HepG2 (cell line): ENCODE data around the gene VAMP5. TPM values are rescaled to one million over a fixed set of nuclear protein-coding genes. Genes with fewer than 3 reads are reported as not detected.
A peak's percentile ranks its signal among the peaks of the same experiment; 100 is the strongest.

Source experiments
- ATAC-seq: fragments of 200-7000 bp; cut with Tn5 transposase; 3 replicates; pipeline ENCODE4 v1.9.1; 2020; ENCODE audit warnings: mild to moderate bottlenecking, moderate library complexity
- BruUV-seq: library from RNA; stranded (reverse); fragments of 400-500 nt; replicated peaks from 2 replicates; lab custom pipeline; 2021; lab: Mats Ljungman, UMichigan
- CTCF ChIA-PET: fragments of 300-600 bp; formaldehyde crosslinking; extraction: SDS; loops from one replicate; lab custom pipeline; 2021; ENCODE audit warnings: low total read pairs, inconsistent platforms, low intra/inter-chr PET ratio; lab: Yijun Ruan, JAX
- POLR2A ChIA-PET: fragments of 350-600 bp; sonication (Branson Sonifier 250); formaldehyde crosslinking; loops from one replicate; lab custom pipeline; 2020; ENCODE audit warnings: antibody characterized with exemption, inconsistent platforms; lab: Yijun Ruan, JAX
- DNase-seq: peaks from one replicate; pipeline ENCODE4 v3.0.0-alpha.2; 2015; ENCODE audit warnings: low spot score
- FAIRE-seq: peaks from 3 replicates; lab custom pipeline; 2011; peaks lifted over from hg19 to GRCh38; lab: Jason Lieb, UNC
- H2AFZ ChIP-seq: one replicate; pipeline ENCODE4 v1.6.1; 2011; ENCODE audit warnings: low read length, inconsistent platforms
- H3K27ac ChIP-seq: fragments of 300-600 bp; 3 replicates; pipeline ENCODE4 v1.8.0; 2011; ENCODE audit warnings: mixed run types, mild to moderate bottlenecking, mixed read lengths, low read length, inconsistent platforms; ENCODE audit not compliant: insufficient read depth; ENCODE audit errors: extremely low read length
- H3K27me3 ChIP-seq, 2 experiments: fragments of 200-600 bp in 1 of 2; 2 replicates in 1 of 2; 3 replicates in 1 of 2; pipeline versions ENCODE4 v1.6.0 to v1.8.0; 2011; ENCODE audit warnings: low read length in 2 of 2, mild to moderate bottlenecking in 2 of 2, moderate library complexity in 2 of 2, inconsistent platforms in 1 of 2; ENCODE audit not compliant: insufficient read depth in 2 of 2, control insufficient read depth in 1 of 2
- H3K36me3 ChIP-seq, 2 experiments: fragments of 200-600 bp in 1 of 2; replicated peaks in 1 of 2; 2 replicates in 1 of 2; 3 replicates in 1 of 2; pipeline versions ENCODE4 v1.5.1 to v1.8.0; 2011; ENCODE audit warnings: low read length in 2 of 2, inconsistent platforms in 1 of 2; ENCODE audit not compliant: insufficient read depth in 2 of 2, control insufficient read depth in 1 of 2
- H3K4me1 ChIP-seq: 2 replicates; pipeline ENCODE4 v1.5.1; 2012; ENCODE audit warnings: low read length, inconsistent platforms; ENCODE audit not compliant: insufficient read depth
- H3K4me2 ChIP-seq: 2 replicates; pipeline ENCODE4 v1.6.0; 2011; ENCODE audit warnings: low read depth, low read length, inconsistent platforms
- H3K4me3 ChIP-seq, 3 experiments: fragments of 200-600 bp in 1 of 3; sonication (generic), shearing (Covaris generic) in 1 of 3; replicated peaks in 1 of 3; 2 replicates each; pipeline ENCODE4 v1.5.1; 2011 to 2016; ENCODE audit warnings: low read length in 3 of 3, inconsistent platforms in 2 of 3, low read depth in 2 of 3, mild to moderate bottlenecking in 2 of 3, control low read depth in 1 of 3, mixed read lengths in 1 of 3; ENCODE audit not compliant: insufficient read depth in 1 of 3
- H3K79me2 ChIP-seq: one replicate; pipeline ENCODE4 v1.6.1; 2011; ENCODE audit warnings: low read length, inconsistent platforms; ENCODE audit not compliant: insufficient read depth
- H3K9ac ChIP-seq: 2 replicates; pipeline ENCODE4 v1.6.0; 2011; ENCODE audit warnings: mild to moderate bottlenecking, low read depth, low read length, inconsistent platforms; ENCODE audit not compliant: insufficient read depth
- H3K9me3 ChIP-seq: 2 replicates; pipeline ENCODE4 v1.5.1; 2012; ENCODE audit warnings: mild to moderate bottlenecking, low read length
- H4K20me1 ChIP-seq: 2 replicates; pipeline ENCODE4 v1.6.0; 2011; ENCODE audit warnings: inconsistent platforms, mild to moderate bottlenecking, low read length, moderate library complexity; ENCODE audit not compliant: insufficient read depth
- BRCA1 ChIP-seq: sonication (generic); formaldehyde crosslinking; IDR thresholded peaks from 2 replicates; pipeline ENCODE4 v1.4.0; 2020; ENCODE audit warnings: missing genetic modification reagents
- CENPT ChIP-seq: sonication (generic); formaldehyde crosslinking; IDR thresholded peaks from 2 replicates; pipeline ENCODE4 v1.8.0; 2022; ENCODE audit warnings: low read depth, mild to moderate bottlenecking, moderate library complexity, missing genetic modification reagents
- KMT2B ChIP-seq: IDR thresholded peaks from 2 replicates; pipeline ENCODE4 v1.6.1; 2016; ENCODE audit warnings: missing genetic modification reagents, missing compliant biosample characterization
- SIN3B ChIP-seq: fragments of 150-350 bp; IDR thresholded peaks from 2 replicates; pipeline ENCODE4 v1.6.1; 2014; ENCODE audit warnings: low read length
- SP4 ChIP-seq: sonication (generic); formaldehyde crosslinking; IDR thresholded peaks from 2 replicates; pipeline ENCODE4 v1.8.1; 2023; ENCODE audit warnings: mild to moderate bottlenecking, missing genetic modification reagents
- ZBTB42 ChIP-seq: sonication (generic); formaldehyde crosslinking; IDR thresholded peaks from 2 replicates; pipeline ENCODE4 v1.5.0; 2020; ENCODE audit warnings: mild to moderate bottlenecking, missing genetic modification reagents
- ZNF563 ChIP-seq: sonication (generic); formaldehyde crosslinking; IDR thresholded peaks from 2 replicates; pipeline ENCODE4 v1.8.0; 2022; ENCODE audit warnings: mild to moderate bottlenecking, moderate library complexity, missing genetic modification reagents
- ZNF569 ChIP-seq: sonication (generic); formaldehyde crosslinking; IDR thresholded peaks from 2 replicates; pipeline ENCODE4 v1.5.0; 2020; ENCODE audit warnings: mild to moderate bottlenecking, missing genetic modification reagents, moderate library complexity, borderline replicate concordance
- WGBS: methylation state at CpG from one replicate; pipeline ENCODE4 v1.1.6; 2017; ENCODE audit warnings: low lambda C conversion rate; 5-methylcytosine and 5-hydroxymethylcytosine counted together
- in situ Hi-C: cut with HindIII; loops from 2 replicates; pipeline ENCODE4 v1.10.0; 2017; ENCODE audit warnings: low pct_unique_long_range_greater_than_20kb; ENCODE audit not compliant: extremely low pct_ligation_motif_present
- intact Hi-C: fragments of 100-400 bp; cut with micrococcal nuclease; formaldehyde crosslinking; loops from one replicate; pipeline ENCODE4 v1.10.0; 2022; ENCODE audit not compliant: unreplicated experiment
- polyA plus RNA-seq, 8 experiments: library from polyadenylated mRNA; depleted of rRNA in 3 of 8; stranded (reverse) in 7 of 8; unstranded in 1 of 8; fragments of >200 nt; fragmentation: Illumina TruSeq in 4 of 8; extraction: Trizol in 4 of 8; gene quantifications; 2 replicates each; pipeline versions ENCODE4 v1.2.1 to v1.2.3, GENCODE V29; 2011 to 2016; ENCODE audit warnings: low read depth in 4 of 8, missing spikeins in 1 of 8, mixed read lengths in 1 of 8; ENCODE audit not compliant: insufficient read depth in 1 of 8
- total RNA-seq, 5 experiments: library from RNA; depleted of rRNA; stranded (reverse); fragments of >200 nt; fragmentation: Illumina TruSeq; extraction: Trizol; gene quantifications; 2 replicates each; pipeline ENCODE4 v1.2.3, GENCODE V29; 2016; ENCODE audit warnings: low read depth in 1 of 5
- TF ChIP-seq, protein P1 (sequence below): sonication (generic); formaldehyde crosslinking; IDR thresholded peaks from 2 replicates; pipeline ENCODE4 v1.4.0; 2020; ENCODE audit warnings: mild to moderate bottlenecking, missing genetic modification reagents
- TF ChIP-seq, protein P2 (sequence below): sonication (generic); formaldehyde crosslinking; IDR thresholded peaks from 2 replicates; pipeline ENCODE4 v1.5.0; 2020; ENCODE audit warnings: missing genetic modification reagents
- TF ChIP-seq, protein P3 (sequence below): sonication (generic); formaldehyde crosslinking; IDR thresholded peaks from 2 replicates; pipeline ENCODE4 v1.4.0; 2020; ENCODE audit warnings: mild to moderate bottlenecking, missing genetic modification reagents
- TF ChIP-seq, protein P4 (sequence below): sonication (generic); formaldehyde crosslinking; IDR thresholded peaks from 2 replicates; pipeline ENCODE4 v1.4.0; 2020; ENCODE audit warnings: missing genetic modification reagents
- TF ChIP-seq, protein P5 (sequence below): sonication (generic); formaldehyde crosslinking; IDR thresholded peaks from 2 replicates; pipeline ENCODE4 v1.8.1; 2023; ENCODE audit warnings: mild to moderate bottlenecking, missing genetic modification reagents

Gene VAMP5
- total and polyA plus RNA-seq, 2 of the 13 experiments (the other 11 are each of a cell fraction or from before 2014, with no cell fraction given): 7.2 to 56.7 TPM

DNA sequence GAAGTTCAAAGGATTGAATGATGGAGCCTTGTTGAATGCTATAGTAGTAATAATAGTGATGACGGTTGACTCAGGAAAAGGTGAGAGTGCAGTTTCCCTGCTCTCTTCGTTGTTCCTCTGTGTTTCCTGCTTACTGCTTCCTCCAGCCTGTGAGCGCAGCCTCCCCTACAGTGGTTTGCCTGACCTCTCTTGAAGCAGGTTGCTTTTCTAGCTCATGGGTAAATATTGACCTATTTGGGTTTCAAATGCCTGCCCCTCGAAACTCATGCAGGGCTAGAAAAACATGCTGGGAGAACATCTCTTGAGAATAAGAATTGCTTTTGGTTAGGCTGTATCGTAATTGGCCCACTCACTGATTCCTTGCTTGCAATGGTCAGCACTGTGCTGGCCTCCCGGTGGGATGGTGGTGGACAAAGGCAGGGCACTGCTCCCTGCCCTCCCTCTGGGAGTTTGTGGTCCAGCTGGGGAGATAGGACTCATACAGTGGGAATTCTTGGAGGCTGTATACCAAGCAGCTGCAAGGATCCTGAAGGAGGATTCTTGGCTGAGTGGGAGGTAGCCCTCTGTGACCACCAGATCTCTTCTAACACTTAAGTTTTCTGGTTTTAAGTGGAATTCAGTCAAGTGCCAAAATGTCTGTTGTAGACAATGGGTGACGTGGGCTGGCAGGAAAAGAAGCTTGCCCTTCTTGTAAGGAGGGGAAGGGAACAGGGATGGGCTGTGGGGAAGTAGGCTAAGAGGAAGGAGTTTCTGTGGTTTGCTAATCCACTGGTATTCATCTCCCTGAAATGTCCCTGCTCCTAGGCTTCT lies 6.0 kb downstream of the VAMP5 start (continued):
- TF ChIP-seq, protein P1, sequence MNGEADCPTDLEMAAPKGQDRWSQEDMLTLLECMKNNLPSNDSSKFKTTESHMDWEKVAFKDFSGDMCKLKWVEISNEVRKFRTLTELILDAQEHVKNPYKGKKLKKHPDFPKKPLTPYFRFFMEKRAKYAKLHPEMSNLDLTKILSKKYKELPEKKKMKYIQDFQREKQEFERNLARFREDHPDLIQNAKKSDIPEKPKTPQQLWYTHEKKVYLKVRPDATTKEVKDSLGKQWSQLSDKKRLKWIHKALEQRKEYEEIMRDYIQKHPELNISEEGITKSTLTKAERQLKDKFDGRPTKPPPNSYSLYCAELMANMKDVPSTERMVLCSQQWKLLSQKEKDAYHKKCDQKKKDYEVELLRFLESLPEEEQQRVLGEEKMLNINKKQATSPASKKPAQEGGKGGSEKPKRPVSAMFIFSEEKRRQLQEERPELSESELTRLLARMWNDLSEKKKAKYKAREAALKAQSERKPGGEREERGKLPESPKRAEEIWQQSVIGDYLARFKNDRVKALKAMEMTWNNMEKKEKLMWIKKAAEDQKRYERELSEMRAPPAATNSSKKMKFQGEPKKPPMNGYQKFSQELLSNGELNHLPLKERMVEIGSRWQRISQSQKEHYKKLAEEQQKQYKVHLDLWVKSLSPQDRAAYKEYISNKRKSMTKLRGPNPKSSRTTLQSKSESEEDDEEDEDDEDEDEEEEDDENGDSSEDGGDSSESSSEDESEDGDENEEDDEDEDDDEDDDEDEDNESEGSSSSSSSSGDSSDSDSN (CRISPR knock-in tag): peak; percentile 46; the same call in 1 of the 2 replicates
- TF ChIP-seq ZNF563: no peak
- TF ChIP-seq, protein P2, sequence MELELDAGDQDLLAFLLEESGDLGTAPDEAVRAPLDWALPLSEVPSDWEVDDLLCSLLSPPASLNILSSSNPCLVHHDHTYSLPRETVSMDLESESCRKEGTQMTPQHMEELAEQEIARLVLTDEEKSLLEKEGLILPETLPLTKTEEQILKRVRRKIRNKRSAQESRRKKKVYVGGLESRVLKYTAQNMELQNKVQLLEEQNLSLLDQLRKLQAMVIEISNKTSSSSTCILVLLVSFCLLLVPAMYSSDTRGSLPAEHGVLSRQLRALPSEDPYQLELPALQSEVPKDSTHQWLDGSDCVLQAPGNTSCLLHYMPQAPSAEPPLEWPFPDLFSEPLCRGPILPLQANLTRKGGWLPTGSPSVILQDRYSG: no peak

DNA sequence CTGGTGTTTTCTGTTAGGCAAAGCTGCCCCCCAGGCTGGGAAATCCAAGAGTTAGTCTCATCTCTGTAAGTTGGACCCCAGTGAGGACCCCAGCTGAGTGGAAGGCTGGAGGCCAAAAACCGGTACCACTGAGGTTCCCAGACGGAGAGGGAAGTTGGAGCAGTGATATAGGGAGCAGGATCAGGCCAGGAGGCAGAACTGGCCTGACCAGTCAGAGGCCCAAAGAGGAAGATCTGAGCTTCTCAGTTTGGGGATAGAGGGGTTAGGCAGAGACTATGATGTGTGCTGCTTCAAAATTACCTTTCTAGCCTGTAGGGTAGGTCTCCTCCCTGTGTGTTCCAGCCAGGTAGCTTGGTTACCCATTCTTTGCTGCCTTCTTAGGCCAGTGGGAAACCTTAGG lies 6.7 kb downstream of the VAMP5 start:
- 0 out of 2 replicates have a peak overlapping the region, but pooled peaks have one; percentile 18 for H3K9ac ChIP-seq
- no peak for DNase-seq
- ChIA-PET POLR2A (interaction anchor here (1.4 to 25.9 kb wide), 6 partner anchors 12 to 52 kb away, joined by 3 to 795 read pairs (median 13); partner anchors contain the start of genes C2orf68, GGCX, MAT2A and RNF181), CTCF (no interaction called here)
- H3K79me2 ChIP-seq: peaks cover 4% of the 10 kb centered on the region
- no peaks in the 10 kb centered on the region for H3K9me3 ChIP-seq
- BruUV-seq: no TSS peak
- intact Hi-C loops: no loop called here
- H4K20me1 ChIP-seq: no peaks in the 10 kb centered on the region
- no peak for FAIRE-seq
- H3K4me2 ChIP-seq: peak overlapping the region; percentile 4; the same call in 1 of the 2 replicates
- H2AFZ ChIP-seq: no peak overlapping the region
- no peak overlapping the region for H3K27ac ChIP-seq
- no peaks in the 10 kb centered on the region; a peak in 1 of 5 replicates for H3K27me3 ChIP-seq
- 83% methylated on average over 2 of the region's 2 CpGs for WGBS
- peaks cover 88% of the 10 kb centered on the region for H3K4me1 ChIP-seq
- in situ Hi-C loops: no loop called here
- no peaks in the 10 kb centered on the region for H3K36me3 ChIP-seq
- no peak for ATAC-seq
- H3K4me3 ChIP-seq: no peak overlapping the region
- TF ChIP-seq SIN3B (no peak), SP4 (CRISPR knock-in tag) (no peak), ZNF569 (CRISPR knock-in tag) (no peak), KMT2B (CRISPR knock-in tag) (no peak), CENPT (CRISPR knock-in tag) (no peak), ZBTB42 (CRISPR knock-in tag) (no peak), BRCA1 (CRISPR knock-in tag) (no peak)
- TF ChIP-seq, protein P3, sequence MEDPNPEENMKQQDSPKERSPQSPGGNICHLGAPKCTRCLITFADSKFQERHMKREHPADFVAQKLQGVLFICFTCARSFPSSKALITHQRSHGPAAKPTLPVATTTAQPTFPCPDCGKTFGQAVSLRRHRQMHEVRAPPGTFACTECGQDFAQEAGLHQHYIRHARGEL (CRISPR knock-in tag): no peak
- TF ChIP-seq, protein P4, sequence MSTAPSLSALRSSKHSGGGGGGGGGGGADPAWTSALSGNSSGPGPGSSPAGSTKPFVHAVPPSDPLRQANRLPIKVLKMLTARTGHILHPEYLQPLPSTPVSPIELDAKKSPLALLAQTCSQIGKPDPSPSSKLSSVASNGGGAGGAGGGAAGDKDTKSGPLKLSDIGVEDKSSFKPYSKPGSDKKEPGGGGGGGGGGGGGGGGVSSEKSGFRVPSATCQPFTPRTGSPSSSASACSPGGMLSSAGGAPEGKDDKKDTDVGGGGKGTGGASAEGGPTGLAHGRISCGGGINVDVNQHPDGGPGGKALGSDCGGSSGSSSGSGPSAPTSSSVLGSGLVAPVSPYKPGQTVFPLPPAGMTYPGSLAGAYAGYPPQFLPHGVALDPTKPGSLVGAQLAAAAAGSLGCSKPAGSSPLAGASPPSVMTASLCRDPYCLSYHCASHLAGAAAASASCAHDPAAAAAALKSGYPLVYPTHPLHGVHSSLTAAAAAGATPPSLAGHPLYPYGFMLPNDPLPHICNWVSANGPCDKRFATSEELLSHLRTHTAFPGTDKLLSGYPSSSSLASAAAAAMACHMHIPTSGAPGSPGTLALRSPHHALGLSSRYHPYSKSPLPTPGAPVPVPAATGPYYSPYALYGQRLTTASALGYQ (CRISPR knock-in tag): no peak
- TF ChIP-seq, protein P5, sequence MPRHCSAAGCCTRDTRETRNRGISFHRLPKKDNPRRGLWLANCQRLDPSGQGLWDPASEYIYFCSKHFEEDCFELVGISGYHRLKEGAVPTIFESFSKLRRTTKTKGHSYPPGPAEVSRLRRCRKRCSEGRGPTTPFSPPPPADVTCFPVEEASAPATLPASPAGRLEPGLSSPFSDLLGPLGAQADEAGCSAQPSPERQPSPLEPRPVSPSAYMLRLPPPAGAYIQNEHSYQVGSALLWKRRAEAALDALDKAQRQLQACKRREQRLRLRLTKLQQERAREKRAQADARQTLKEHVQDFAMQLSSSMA: no peak
